Keratinocyte (primary cell): ENCODE data around the gene TSPAN16.

ENCODE experiments used
- CTCF ChIP-seq, 3 experiments: IDR thresholded peaks in 1 of 3; conservative IDR thresholded peaks in 1 of 3; optimal IDR thresholded peaks in 1 of 3; 2 replicates in 2 of 3; 3 replicates in 1 of 3; pipeline versions ENCODE3 to v1.5.1; 2011; ENCODE audit warnings: low read length in 3 of 3, mild to moderate bottlenecking in 3 of 3, moderate library complexity in 2 of 3, control low read depth in 1 of 3, inconsistent platforms in 1 of 3; ENCODE audit not compliant: insufficient read depth in 2 of 3; ENCODE audit errors: extremely low read depth in 1 of 3
- EZH2 ChIP-seq: IDR thresholded peaks from one replicate; pipeline ENCODE4 v1.6.1; 2012; ENCODE audit warnings: inconsistent platforms, mild to moderate bottlenecking, low read length, moderate library complexity

GRCh38 chr19:11324748-11325389, 28.9 kb downstream of the TSPAN16 start:
- TF ChIP-seq CTCF (optimal IDR thresholded peaks at IDR 0.05 in 1 of 3, IDR thresholded peaks at IDR 0.05 in 1 of 3, conservative IDR thresholded peaks at IDR 0.05 in 1 of 3; ENCODE audit: extremely low read depth in 1 of 3, insufficient read depth in 2 of 3, low read length in 3 of 3): no peak
- no peak for TF ChIP-seq EZH2
